AG09309 (cell line): ENCODE data around the gene ACACA.
"Not testable (repeated sequence)": the region's sequence is repeated elsewhere in the genome, so short reads cannot be mapped to it uniquely, and the experiment has no call there.

Experiments used
- DNase-seq: peaks from one replicate; pipeline ENCODE4 v3.0.0-alpha.2; 2010; ENCODE audit warnings: low read depth
- H3K4me3 ChIP-seq: 2 replicates; pipeline ENCODE4 v1.5.1; 2011; ENCODE audit warnings: mild to moderate bottlenecking, low read depth, low read length, moderate library complexity; ENCODE audit not compliant: control insufficient read depth
- CTCF ChIP-seq: IDR thresholded peaks from 2 replicates; pipeline ENCODE4 v1.5.1; 2011; ENCODE audit warnings: mild to moderate bottlenecking, low read depth, low read length, inconsistent platforms; ENCODE audit not compliant: insufficient read depth, control insufficient read depth; ENCODE audit errors: missing control alignments

The ACACA gene

DNA sequence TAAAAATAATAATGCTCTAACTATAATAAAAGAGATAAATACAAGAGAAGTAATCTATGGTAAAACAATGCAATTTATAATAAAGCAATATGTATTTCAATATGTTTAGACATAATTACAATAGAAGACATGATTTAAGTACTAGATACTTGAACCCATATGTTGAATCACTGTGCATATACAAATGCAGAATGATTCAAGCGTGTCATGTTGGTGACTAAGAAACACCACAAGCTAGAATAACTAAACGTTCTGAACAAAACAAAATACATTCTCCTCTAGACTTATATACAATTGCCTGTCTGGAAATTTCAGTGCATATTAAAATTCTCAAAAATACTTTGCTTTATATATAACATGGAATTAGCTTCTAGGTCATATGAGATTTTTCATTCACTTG is 11.2 kb upstream of the ACACA start:
- TF ChIP-seq CTCF, result no peak
- H3K4me3 ChIP-seq, result no peak overlapping the region
- DNase-seq, result no peak

DNA sequence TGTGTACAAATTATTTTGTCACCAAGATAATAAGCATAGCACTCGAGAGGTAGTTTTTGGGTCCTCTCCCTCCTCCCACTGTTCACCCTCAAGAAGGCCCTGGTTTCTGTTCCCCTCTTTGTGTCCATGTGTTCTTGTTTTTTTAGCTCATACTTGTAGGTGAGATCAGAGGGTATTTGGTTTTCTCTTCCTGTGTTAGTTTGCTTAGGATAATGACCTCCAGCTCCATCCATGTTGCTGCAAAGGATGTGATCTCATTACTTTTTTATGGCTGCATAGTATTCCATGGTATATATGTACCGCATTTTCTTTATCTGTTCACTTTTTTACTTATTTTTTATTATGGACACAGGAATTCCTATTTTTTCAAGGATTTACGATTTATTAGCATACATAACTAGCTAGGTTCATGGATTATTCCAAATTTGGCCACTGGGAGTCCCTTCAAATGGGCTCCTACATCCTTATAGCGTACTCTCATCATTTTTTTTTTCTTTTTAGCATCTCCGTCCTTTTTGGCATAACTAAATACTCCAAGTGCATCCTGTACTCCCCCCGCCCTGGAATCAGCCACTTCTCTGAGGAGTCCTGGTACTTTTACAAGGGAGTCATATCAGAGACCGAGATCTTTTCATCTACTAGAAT is 7.4 kb upstream of the ACACA start:
- peak; percentile 35 for TF ChIP-seq CTCF
- no peak overlapping the region for H3K4me3 ChIP-seq
- DNase-seq, result no peak

- DNase-seq, result no peak
- no peak for TF ChIP-seq CTCF
- H3K4me3 ChIP-seq, result no peak overlapping the region
These were observed 3.7 kb upstream of the ACACA start for GRCh38 chr17:37410357-37410756.

- DNase-seq, H3K4me3 ChIP-seq: not testable (repeated sequence)
These were observed 1.5 kb upstream of the ACACA start for GRCh38 chr17:37408145-37408479.

GRCh38 chr17:37405955-37406634 is 541 bp downstream of the ACACA start:
- TF ChIP-seq CTCF, result no peak
- DNase-seq, result no peak
- peak overlapping the region; percentile 86 for H3K4me3 ChIP-seq

DNA sequence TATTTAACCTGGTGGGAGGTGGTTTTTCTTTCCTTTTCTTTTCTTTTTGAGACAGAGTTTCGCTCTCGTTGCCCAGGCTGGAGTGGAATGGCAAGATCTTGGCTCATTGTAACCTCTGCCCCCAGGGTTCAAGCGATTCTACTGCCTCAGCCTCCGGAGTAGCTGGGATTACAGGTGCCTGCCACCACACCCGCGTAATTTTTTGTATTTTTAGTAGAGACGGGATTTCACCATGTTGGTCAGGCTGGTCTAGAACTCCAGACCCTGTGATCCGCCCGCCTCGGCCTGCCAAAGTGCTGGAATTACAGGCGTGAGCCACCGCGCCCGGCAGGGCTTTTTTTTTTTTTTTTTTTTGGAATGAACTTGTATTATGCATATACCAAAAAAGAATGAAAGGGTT is 1.1 kb downstream of the ACACA start:
- not testable (repeated sequence) for DNase-seq

GRCh38 chr17:37400505-37400904 is 6.1 kb downstream of the ACACA start:
- no peak for TF ChIP-seq CTCF
- no peak overlapping the region for H3K4me3 ChIP-seq
- no peak for DNase-seq

More for the DNA sequence above, 1.1 kb downstream of the ACACA start:
- peak overlapping the region; percentile 86 for H3K4me3 ChIP-seq
